K562 (cell line): ENCODE data around the gene UGT2B11. TPM values are rescaled to one million over a fixed set of nuclear protein-coding genes. Genes with fewer than 3 reads are reported as not detected.

Experiments
- BACH1 ChIP-seq: fragments of 200-800 bp; sonication (Bioruptor generic); IDR thresholded peaks from 2 replicates; pipeline ENCODE4 v1.6.1; 2016; ENCODE audit warnings: missing genetic modification characterization, missing compliant biosample characterization
- CLOCK ChIP-seq: fragments of 250-450 bp; sonication (Bioruptor Pico); IDR thresholded peaks from 2 replicates; pipeline ENCODE4 v1.4.0; 2020; ENCODE audit warnings: mild to moderate bottlenecking, moderate library complexity, borderline replicate concordance
- EP300 ChIP-seq: IDR thresholded peaks from 2 replicates; pipeline ENCODE4 v1.6.1; 2012; ENCODE audit warnings: low read length, improper control_type of control experiment
- GTF2B ChIP-seq: IDR thresholded peaks from 2 replicates; pipeline ENCODE4 v1.6.1; 2011; ENCODE audit not compliant: insufficient read length; ENCODE audit errors: extremely low read depth
- HNRNPLL ChIP-seq: fragments of 200-400 bp; formaldehyde crosslinking; IDR thresholded peaks from 2 replicates; pipeline ENCODE4 v1.6.1; 2017; ENCODE audit warnings: low read length, low read depth, mild to moderate bottlenecking; ENCODE audit not compliant: poor library complexity, severe bottlenecking
- MTA2 ChIP-seq: fragments of 450-650 bp; IDR thresholded peaks from 2 replicates; pipeline ENCODE4 v1.6.1; 2016; ENCODE audit warnings: low read depth
- NFATC3 ChIP-seq: fragments of 450-650 bp; IDR thresholded peaks from 2 replicates; pipeline ENCODE4 v1.6.1; 2017; ENCODE audit warnings: mild to moderate bottlenecking
- RNF219 ChIP-seq: fragments of 250-450 bp; sonication (Bioruptor Pico); IDR thresholded peaks from 2 replicates; pipeline ENCODE4 v1.5.0; 2022; ENCODE audit warnings: mild to moderate bottlenecking
- SIRT6 ChIP-seq: IDR thresholded peaks from one replicate; pipeline ENCODE4 v1.6.1; 2012; ENCODE audit warnings: low read depth, mild to moderate bottlenecking, control low read depth, inconsistent platforms, low read length, moderate library complexity
- TAF1 ChIP-seq: IDR thresholded peaks from 2 replicates; pipeline ENCODE4 v1.6.1; 2011; ENCODE audit warnings: mild to moderate bottlenecking, low read length, moderate library complexity; ENCODE audit not compliant: insufficient read depth, control insufficient read depth, severe bottlenecking; ENCODE audit errors: extremely low read depth
- ZC3H8 ChIP-seq: fragments of 450-650 bp; IDR thresholded peaks from 2 replicates; pipeline ENCODE4 v1.6.1; 2017
- ZNF395 ChIP-seq: fragments of 200-800 bp; sonication (Bioruptor generic); IDR thresholded peaks from 2 replicates; pipeline ENCODE4 v1.6.1; 2017; ENCODE audit warnings: missing genetic modification characterization, missing compliant biosample characterization
- ZNF740 ChIP-seq, 3 experiments: fragments of 200-800 bp in 1 of 3; sonication (Bioruptor generic) in 1 of 3; sonication (generic) in 1 of 3; formaldehyde crosslinking in 1 of 3; IDR thresholded peaks; 2 replicates each; pipeline versions ENCODE4 v1.6.1 to v1.8.0; 2016 to 2022; ENCODE audit warnings: mild to moderate bottlenecking in 2 of 3, missing compliant biosample characterization in 2 of 3, missing genetic modification characterization in 2 of 3, missing genetic modification reagents in 1 of 3
- polyA plus RNA-seq, 8 experiments: library from polyadenylated mRNA; depleted of rRNA in 4 of 8; stranded (reverse) in 5 of 8; unstranded in 3 of 8; fragments of >200 nt; fragmentation: Nextera tagmentation in 2 of 8; fragmentation: Illumina TruSeq in 1 of 8; extraction: Ambion mirVana in 2 of 8; extraction: Trizol in 1 of 8; gene quantifications; 2 replicates each; pipeline versions ENCODE4 v1.2.1 to v1.2.3, GENCODE V29; 2011 to 2014; ENCODE audit warnings: inconsistent platforms in 1 of 8, missing spikeins in 1 of 8
- total RNA-seq, 7 experiments: library from RNA; depleted of rRNA in 6 of 7; stranded (reverse); fragments of >200 nt in 6 of 7; fragmentation: Illumina TruSeq in 2 of 7; extraction: Trizol in 2 of 7; gene quantifications; 2 replicates each; pipeline versions ENCODE4 v1.2.1 to v1.2.3, GENCODE V29; 2011 to 2021; ENCODE audit warnings: low replicate concordance in 1 of 7

Gene UGT2B11
- total and polyA plus RNA-seq, 9 of the 15 experiments (the other 6 are each of a cell fraction or from before 2014, with no cell fraction given) = 0.06 TPM; not detected in 8

GRCh38 chr4:69239557-69240168, 25.1 kb upstream of the UGT2B11 start (continued):
- no peak for TF ChIP-seq TAF1
- TF ChIP-seq CLOCK (CRISPR knock-in tag) = no peak
- no peak for TF ChIP-seq HNRNPLL
- TF ChIP-seq ZNF395 (CRISPR knock-in tag) = no peak
- no peak for TF ChIP-seq ZNF740 (CRISPR knock-in tag; IDR thresholded peaks at IDR 0.05)
- TF ChIP-seq ZNF740 (tag; IDR thresholded peaks at IDR 0.05) = no peak
- TF ChIP-seq ZC3H8 = no peak
- no peak for TF ChIP-seq RNF219 (CRISPR knock-in tag)
- TF ChIP-seq SIRT6 = no peak
- peak; percentile 57; the same call in 1 of the 2 replicates for TF ChIP-seq EP300
- no peak for TF ChIP-seq BACH1 (tag)
- TF ChIP-seq GTF2B = no peak
- TF ChIP-seq NFATC3 = no peak
- peak; percentile 65 for TF ChIP-seq MTA2
